ENCODE measurements around the gene STAT3.

Gene STAT3

GRCh38 chr17:42289611-42290181 is 98.5 kb downstream of the STAT3 start:
- peak; percentile 77 for DNase-seq

- peak; percentile 60 for DNase-seq
These were observed 99.2 kb downstream of the STAT3 start for GRCh38 chr17:42288803-42289610.

- peak; percentile 78 for DNase-seq
These were observed 100.1 kb downstream of the STAT3 start, which contains the start of gene STAT5A for GRCh38 chr17:42287977-42288802. Gene STAT5A (plus strand): TSS chr17:42288498. CDS start chr17:42289412, 914 bp downstream.

- DNase-seq = peak; percentile 56
These were observed 100.8 kb downstream of the STAT3 start for GRCh38 chr17:42287305-42287976.

GRCh38 chr17:42286411-42287221 is 101.6 kb downstream of the STAT3 start:
- no peak for DNase-seq

- DNase-seq = no peak
These were observed 102.7 kb downstream of the STAT3 start for GRCh38 chr17:42285346-42286050.

GRCh38 chr17:42284566-42284965 is 103.7 kb downstream of the STAT3 start:
- DNase-seq = no peak

- DNase-seq = no peak
These were observed 104.2 kb downstream of the STAT3 start for GRCh38 chr17:42284024-42284369.

GRCh38 chr17:42283241-42284023 is 104.8 kb downstream of the STAT3 start:
- DNase-seq = no peak

- no peak for DNase-seq
These were observed 105.7 kb downstream of the STAT3 start for GRCh38 chr17:42282478-42283080.

GRCh38 chr17:42281571-42282096 is 106.6 kb downstream of the STAT3 start:
- DNase-seq = no peak

- DNase-seq = no peak
These were observed 108.2 kb downstream of the STAT3 start for GRCh38 chr17:42279776-42280630.

- no peak for DNase-seq
These were observed 110.9 kb downstream of the STAT3 start for GRCh38 chr17:42277342-42277712.

- no peak for DNase-seq
These were observed 111.5 kb downstream of the STAT3 start for GRCh38 chr17:42276609-42277341.

- DNase-seq = peak; percentile 49
These were observed 112.0 kb downstream of the STAT3 start, which contains the start of gene STAT5B for GRCh38 chr17:42276359-42276608. Gene STAT5B (minus strand): TSS chr17:42276391. CDS start chr17:42232127, 44,264 bp downstream.

- peak; percentile 27 for DNase-seq
These were observed 112.5 kb downstream of the STAT3 start for GRCh38 chr17:42275527-42276358.

GRCh38 chr17:42274812-42275526 is 113.3 kb downstream of the STAT3 start:
- DNase-seq = no peak
